Astrocyte (in vitro differentiated cells and primary cell): ENCODE data around the gene ATRIP. TPM values are rescaled to one million over a fixed set of nuclear protein-coding genes. Genes with fewer than 3 reads are reported as not detected.
A peak's percentile ranks its signal among the peaks of the same experiment; 100 is the strongest.

Experiments used
- DNase-seq: peaks from one replicate; pipeline ENCODE4 v3.0.0-alpha.2; 2010; ENCODE audit warnings: low read depth
- FAIRE-seq: peaks from 2 replicates; lab custom pipeline; 2011; peaks lifted over from hg19 to GRCh38; lab: Jason Lieb, UNC
- H2AFZ ChIP-seq: 2 replicates; pipeline ENCODE4 v1.6.0; 2012; ENCODE audit warnings: low read depth, low read length, inconsistent platforms
- H3K27ac ChIP-seq: 2 replicates; pipeline ENCODE4 v1.5.1; 2011; ENCODE audit warnings: low read depth, low read length, inconsistent platforms
- H3K27me3 ChIP-seq: 2 replicates; pipeline ENCODE4 v1.6.0; 2011; ENCODE audit warnings: low read length, inconsistent platforms; ENCODE audit not compliant: insufficient read depth
- H3K36me3 ChIP-seq: 2 replicates; pipeline ENCODE4 v1.5.1; 2011; ENCODE audit warnings: low read length, inconsistent platforms; ENCODE audit not compliant: insufficient read depth
- H3K4me1 ChIP-seq: 2 replicates; pipeline ENCODE4 v1.5.1; 2011; ENCODE audit warnings: low read length, inconsistent platforms; ENCODE audit not compliant: insufficient read depth
- H3K4me2 ChIP-seq: 2 replicates; pipeline ENCODE4 v1.6.0; 2012; ENCODE audit warnings: low read length, inconsistent platforms
- H3K4me3 ChIP-seq: 2 replicates; pipeline ENCODE4 v1.5.1; 2011; ENCODE audit warnings: low read depth, mild to moderate bottlenecking, low read length, inconsistent platforms; ENCODE audit not compliant: insufficient read depth
- H3K79me2 ChIP-seq: 2 replicates; pipeline ENCODE4 v1.6.0; 2012; ENCODE audit warnings: mild to moderate bottlenecking, low read length, inconsistent platforms; ENCODE audit not compliant: insufficient read depth
- H3K9ac ChIP-seq: 2 replicates; pipeline ENCODE4 v1.6.0; 2012; ENCODE audit warnings: mild to moderate bottlenecking, low read length, inconsistent platforms
- H3K9me3 ChIP-seq: 2 replicates; pipeline ENCODE4 v1.5.1; 2012; ENCODE audit warnings: low read depth, mild to moderate bottlenecking, low read length, inconsistent platforms; ENCODE audit not compliant: insufficient read depth
- H4K20me1 ChIP-seq: 2 replicates; pipeline ENCODE4 v1.6.0; 2012; ENCODE audit warnings: low read length, inconsistent platforms; ENCODE audit not compliant: insufficient read depth
- H3K27ac Mint-ChIP-seq: one replicate; pipeline ENCODE4 v1.8.0; 2021; ENCODE audit warnings: mild to moderate bottlenecking, mixed read lengths; ENCODE audit not compliant: unreplicated experiment
- H3K27me3 Mint-ChIP-seq: one replicate; pipeline ENCODE4 v1.8.0; 2021; ENCODE audit warnings: low read depth, mixed read lengths; ENCODE audit not compliant: unreplicated experiment
- H3K36me3 Mint-ChIP-seq: one replicate; pipeline ENCODE4 v1.8.0; 2021; ENCODE audit warnings: low read depth, mixed read lengths; ENCODE audit not compliant: unreplicated experiment
- H3K4me1 Mint-ChIP-seq: one replicate; pipeline ENCODE4 v1.8.0; 2021; ENCODE audit warnings: low read depth, mixed read lengths; ENCODE audit not compliant: unreplicated experiment
- H3K4me3 Mint-ChIP-seq: one replicate; pipeline ENCODE4 v1.8.0; 2021; ENCODE audit warnings: mild to moderate bottlenecking, moderate library complexity, mixed read lengths; ENCODE audit not compliant: unreplicated experiment
- H3K9me3 Mint-ChIP-seq: one replicate; pipeline ENCODE4 v1.8.0; 2021; ENCODE audit warnings: mild to moderate bottlenecking, mixed read lengths; ENCODE audit not compliant: unreplicated experiment
- EZH2 ChIP-seq: IDR thresholded peaks from 2 replicates; pipeline ENCODE4 v1.6.1; 2012; ENCODE audit warnings: mild to moderate bottlenecking, low read length, inconsistent platforms; ENCODE audit not compliant: insufficient read depth
- total RNA-seq: library from RNA; stranded (reverse); gene quantifications from 2 replicates; pipeline ENCODE4 v1.2.1, GENCODE V29; 2021
- TF ChIP-seq, protein P1 (sequence below): IDR thresholded peaks from 2 replicates; pipeline ENCODE4 v1.5.1; 2011; ENCODE audit warnings: low read depth, mild to moderate bottlenecking, inconsistent platforms, low read length, moderate library complexity; ENCODE audit not compliant: insufficient read depth

The ATRIP gene
- total RNA-seq, 1 donor from 2014 or later = 6.2 TPM

GRCh38 chr3:48486952-48487351, 40.4 kb downstream of the ATRIP start:
- no peak overlapping the region for H3K4me3 ChIP-seq
- H3K4me2 ChIP-seq = no peak overlapping the region
- no peaks in the 10 kb centered on the region for H3K79me2 ChIP-seq
- H3K9ac ChIP-seq = no peak overlapping the region
- no peak overlapping the region for H3K27ac Mint-ChIP-seq
- H3K4me3 Mint-ChIP-seq = no peak overlapping the region
- TF ChIP-seq, protein P1, sequence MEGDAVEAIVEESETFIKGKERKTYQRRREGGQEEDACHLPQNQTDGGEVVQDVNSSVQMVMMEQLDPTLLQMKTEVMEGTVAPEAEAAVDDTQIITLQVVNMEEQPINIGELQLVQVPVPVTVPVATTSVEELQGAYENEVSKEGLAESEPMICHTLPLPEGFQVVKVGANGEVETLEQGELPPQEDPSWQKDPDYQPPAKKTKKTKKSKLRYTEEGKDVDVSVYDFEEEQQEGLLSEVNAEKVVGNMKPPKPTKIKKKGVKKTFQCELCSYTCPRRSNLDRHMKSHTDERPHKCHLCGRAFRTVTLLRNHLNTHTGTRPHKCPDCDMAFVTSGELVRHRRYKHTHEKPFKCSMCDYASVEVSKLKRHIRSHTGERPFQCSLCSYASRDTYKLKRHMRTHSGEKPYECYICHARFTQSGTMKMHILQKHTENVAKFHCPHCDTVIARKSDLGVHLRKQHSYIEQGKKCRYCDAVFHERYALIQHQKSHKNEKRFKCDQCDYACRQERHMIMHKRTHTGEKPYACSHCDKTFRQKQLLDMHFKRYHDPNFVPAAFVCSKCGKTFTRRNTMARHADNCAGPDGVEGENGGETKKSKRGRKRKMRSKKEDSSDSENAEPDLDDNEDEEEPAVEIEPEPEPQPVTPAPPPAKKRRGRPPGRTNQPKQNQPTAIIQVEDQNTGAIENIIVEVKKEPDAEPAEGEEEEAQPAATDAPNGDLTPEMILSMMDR = no peak
- TF ChIP-seq EZH2 = no peak
- no peaks in the 10 kb centered on the region for H3K4me1 Mint-ChIP-seq
- no peaks in the 10 kb centered on the region for H3K9me3 ChIP-seq
- no peaks in the 10 kb centered on the region for H4K20me1 ChIP-seq
- peaks cover 6% of the 10 kb centered on the region for H3K36me3 ChIP-seq
- no peak overlapping the region for H3K27ac ChIP-seq
- FAIRE-seq (no peak), DNase-seq (no peak)
- H3K36me3 Mint-ChIP-seq = peaks cover 3% of the 10 kb centered on the region
- H2AFZ ChIP-seq = no peak overlapping the region
- H3K9me3 Mint-ChIP-seq = no peaks in the 10 kb centered on the region
- H3K4me1 ChIP-seq = no peaks in the 10 kb centered on the region
- H3K27me3 Mint-ChIP-seq = no peaks in the 10 kb centered on the region
- H3K27me3 ChIP-seq = no peaks in the 10 kb centered on the region

- no peaks in the 10 kb centered on the region for H3K9me3 ChIP-seq
- H3K27ac ChIP-seq = no peak overlapping the region
- Mint-ChIP-seq H3K27ac (no peak overlapping the region), H3K4me3 (no peak overlapping the region), H3K4me1 (no peaks in the 10 kb centered on the region), H3K9me3 (no peaks in the 10 kb centered on the region), H3K27me3 (no peaks in the 10 kb centered on the region), H3K36me3 (peaks cover 6% of the 10 kb centered on the region)
- H3K36me3 ChIP-seq = peaks cover 10% of the 10 kb centered on the region
- H3K4me2 ChIP-seq = no peak overlapping the region
- no peaks in the 10 kb centered on the region for H3K79me2 ChIP-seq
- no peak overlapping the region for H3K4me3 ChIP-seq
- H3K27me3 ChIP-seq = no peaks in the 10 kb centered on the region
- no peak for TF ChIP-seq EZH2
- TF ChIP-seq, protein P1 = no peak
- FAIRE-seq (no peak), DNase-seq (peak; percentile 65)
- no peak overlapping the region for H3K9ac ChIP-seq
- H3K4me1 ChIP-seq = no peaks in the 10 kb centered on the region
- H4K20me1 ChIP-seq = no peaks in the 10 kb centered on the region
- no peak overlapping the region for H2AFZ ChIP-seq
Measured at GRCh38 chr3:48492461-48493202, 46.1 kb downstream of the ATRIP start.

GRCh38 chr3:48493203-48493501, 46.6 kb downstream of the ATRIP start:
- H3K9ac ChIP-seq = no peak overlapping the region
- Mint-ChIP-seq H3K27ac (no peak overlapping the region), H3K9me3 (peaks cover 2% of the 10 kb centered on the region), H3K4me1 (no peaks in the 10 kb centered on the region), H3K36me3 (peaks cover 10% of the 10 kb centered on the region), H3K27me3 (no peaks in the 10 kb centered on the region), H3K4me3 (no peak overlapping the region)
- DNase-seq = no peak
- H3K27me3 ChIP-seq = no peaks in the 10 kb centered on the region
- H3K79me2 ChIP-seq = no peaks in the 10 kb centered on the region
- H3K4me3 ChIP-seq = no peak overlapping the region
- H2AFZ ChIP-seq = no peak overlapping the region
- TF ChIP-seq, protein P1 = no peak
- no peak overlapping the region for H3K27ac ChIP-seq
- H3K4me2 ChIP-seq = no peak overlapping the region
- FAIRE-seq = no peak
- no peaks in the 10 kb centered on the region for H3K9me3 ChIP-seq
- H3K36me3 ChIP-seq = peaks cover 10% of the 10 kb centered on the region
- no peaks in the 10 kb centered on the region for H3K4me1 ChIP-seq
- no peaks in the 10 kb centered on the region for H4K20me1 ChIP-seq
